GM12878 (cell line): ENCODE measurements around the gene RRBP1. TPM values are rescaled to one million over a fixed set of nuclear protein-coding genes. Genes with fewer than 3 reads are reported as not detected.

Source experiments
- ATAC-seq: fragments of 200-7000 bp; cut with Tn5 transposase; 3 replicates; pipeline ENCODE4 v1.9.1; 2020; ENCODE audit warnings: mild to moderate bottlenecking, moderate library complexity
- BruUV-seq: library from RNA; stranded (reverse); fragments of 400-500 nt; replicated peaks from 2 replicates; lab custom pipeline; 2021; lab: Mats Ljungman, UMichigan
- CTCF ChIA-PET: fragments of 300-600 bp; sonication (Branson Sonifier 250); formaldehyde crosslinking; extraction: SDS; loops from one replicate; lab custom pipeline; 2021; ENCODE audit warnings: inconsistent platforms; lab: Yijun Ruan, JAX
- POLR2A ChIA-PET: fragments of 350-600 bp; formaldehyde crosslinking; extraction: SDS; loops from one replicate; lab custom pipeline; 2021; ENCODE audit warnings: inconsistent platforms; lab: Charles Lee
- RAD21 ChIA-PET: fragments of 300-600 bp; sonication (Branson Sonifier 250); formaldehyde crosslinking; loops from one replicate; lab custom pipeline; 2023; ENCODE audit warnings: antibody characterized with exemption; ENCODE audit not compliant: unreplicated experiment; lab: Charles Lee
- SMC1A ChIA-PET: fragments of 300-600 bp; sonication (Branson Sonifier 250); formaldehyde crosslinking; loops from one replicate; lab custom pipeline; 2023; ENCODE audit not compliant: unreplicated experiment, uncharacterized antibody; lab: Charles Lee
- DNase-seq: peaks from one replicate; pipeline ENCODE4 v3.0.0-alpha.2; 2011; ENCODE audit warnings: low read depth, low spot score
- FAIRE-seq: peaks from 3 replicates; lab custom pipeline; 2011; peaks lifted over from hg19 to GRCh38; lab: Jason Lieb, UNC
- H2AFZ ChIP-seq: 2 replicates; pipeline ENCODE4 v1.6.0; 2011; ENCODE audit warnings: low read depth, low read length, control low read depth; ENCODE audit not compliant: control insufficient read depth
- H3K27ac ChIP-seq: 2 replicates; pipeline ENCODE4 v1.5.1; 2011; ENCODE audit warnings: control low read depth; ENCODE audit not compliant: control insufficient read depth, insufficient read depth
- H3K27me3 ChIP-seq, 2 experiments: replicated peaks in 1 of 2; 2 replicates each; pipeline versions ENCODE4 v1.6.0 to v1.6.1; 2011; ENCODE audit warnings: low read length in 1 of 2; ENCODE audit not compliant: control insufficient read depth in 2 of 2, insufficient read depth in 2 of 2
- H3K36me3 ChIP-seq, 2 experiments: 2 replicates each; pipeline ENCODE4 v1.5.1; 2011; ENCODE audit warnings: low read length in 1 of 2; ENCODE audit not compliant: control insufficient read depth in 2 of 2, insufficient read depth in 2 of 2
- H3K4me1 ChIP-seq: 2 replicates; pipeline ENCODE4 v1.6.1; 2011; ENCODE audit warnings: mild to moderate bottlenecking, low read length, moderate library complexity, mixed read lengths; ENCODE audit not compliant: control insufficient read depth, insufficient read depth
- H3K4me2 ChIP-seq: 2 replicates; pipeline ENCODE4 v1.6.0; 2011; ENCODE audit warnings: control low read depth; ENCODE audit not compliant: control insufficient read depth, insufficient read depth
- H3K4me3 ChIP-seq: fragments of 200-600 bp; sonication (generic); 2 replicates; pipeline ENCODE4 v1.5.1; 2016
- H3K79me2 ChIP-seq: 2 replicates; pipeline ENCODE4 v1.6.0; 2011; ENCODE audit warnings: low read length; ENCODE audit not compliant: control insufficient read depth, insufficient read depth
- H3K9ac ChIP-seq: 2 replicates; pipeline ENCODE4 v1.8.0; 2011; ENCODE audit warnings: low read length, control low read depth, mixed read lengths; ENCODE audit not compliant: control insufficient read depth, insufficient read depth
- H3K9me3 ChIP-seq: replicated peaks from 3 replicates; pipeline ENCODE4 v1.5.1; 2011; ENCODE audit warnings: mild to moderate bottlenecking, low read length; ENCODE audit not compliant: control insufficient read depth, insufficient read depth
- H4K20me1 ChIP-seq: 2 replicates; pipeline ENCODE4 v1.6.0; 2011; ENCODE audit not compliant: control insufficient read depth, insufficient read depth
- BHLHE40 ChIP-seq, 2 experiments: fragments of 450-650 bp in 1 of 2; IDR thresholded peaks; 2 replicates each; pipeline ENCODE4 v1.6.1; 2011 to 2017; ENCODE audit warnings: low read depth in 2 of 2, borderline replicate concordance in 1 of 2, improper control_type of control experiment in 1 of 2, low read length in 1 of 2, mild to moderate bottlenecking in 1 of 2
- CREM ChIP-seq: IDR thresholded peaks from 2 replicates; pipeline ENCODE4 v1.6.1; 2014; ENCODE audit warnings: antibody characterized with exemption, low read depth
- DPF2 ChIP-seq: fragments of 450-650 bp; IDR thresholded peaks from 2 replicates; pipeline ENCODE4 v1.6.1; 2017; ENCODE audit warnings: mild to moderate bottlenecking
- FOXK2 ChIP-seq: fragments of 450-650 bp; IDR thresholded peaks from 2 replicates; pipeline ENCODE4 v1.6.1; 2017; ENCODE audit warnings: mild to moderate bottlenecking, moderate library complexity
- PAX5 ChIP-seq: IDR thresholded peaks from 2 replicates; pipeline ENCODE4 v1.6.1; 2011; ENCODE audit warnings: low read depth, low read length, borderline replicate concordance
- PKNOX1 ChIP-seq: fragments of 450-650 bp; IDR thresholded peaks from 2 replicates; pipeline ENCODE4 v1.6.1; 2016; ENCODE audit warnings: mild to moderate bottlenecking
- RCOR1 ChIP-seq: conservative IDR thresholded peaks from 2 replicates; pipeline ENCODE4 v1.6.1; 2012; ENCODE audit warnings: low read depth, low read length, improper control_type of control experiment
- TARDBP ChIP-seq: IDR thresholded peaks from 2 replicates; pipeline ENCODE4 v1.6.1; 2016; ENCODE audit warnings: borderline replicate concordance
- WGBS: methylation state at CpG from one replicate; pipeline ENCODE4 v1.1.6; 2016; ENCODE audit warnings: low lambda C conversion rate; ENCODE audit not compliant: insufficient replicate concordance, insufficient coverage; ENCODE audit errors: missing lambda C conversion rate; 5-methylcytosine and 5-hydroxymethylcytosine counted together
- in situ Hi-C: fragments of 300-500 bp; cut with MboI; formaldehyde crosslinking; loops from 9 replicates; pipeline ENCODE4 v1.14.3; 2018; ENCODE audit warnings: mixed read lengths
- intact Hi-C: fragments of 100-400 bp; cut with micrococcal nuclease; formaldehyde crosslinking; loops from one replicate; pipeline ENCODE4 v1.14.2; 2022; ENCODE audit not compliant: unreplicated experiment
- polyA plus RNA-seq, 11 experiments: library from polyadenylated mRNA; depleted of rRNA in 4 of 11; unstranded in 6 of 11; stranded (reverse) in 5 of 11; fragments of >200 nt; fragmentation: Nextera tagmentation in 4 of 11; fragmentation: Illumina TruSeq in 1 of 11; extraction: Ambion mirVana in 4 of 11; extraction: Trizol in 1 of 11; gene quantifications; 1 replicate in 1 of 11; 2 replicates in 10 of 11; pipeline versions ENCODE4 v1.2.1 to v1.2.3, GENCODE V29; 2011 to 2016; ENCODE audit warnings: inconsistent platforms in 2 of 11, missing spikeins in 2 of 11, low read depth in 1 of 11
- total RNA-seq, 4 experiments: library from RNA; depleted of rRNA in 3 of 4; stranded (reverse); fragments of >200 nt in 3 of 4; fragmentation: Illumina TruSeq in 1 of 4; extraction: Trizol in 1 of 4; gene quantifications; 2 replicates each; pipeline versions ENCODE4 v1.2.1 to v1.2.3, GENCODE V29; 2013 to 2021
- TF ChIP-seq, protein P1 (sequence below): fragments of 450-650 bp; IDR thresholded peaks from 2 replicates; pipeline ENCODE4 v1.6.1; 2017; ENCODE audit warnings: mild to moderate bottlenecking, moderate library complexity
- TF ChIP-seq, protein P2 (sequence below): IDR thresholded peaks from 2 replicates; pipeline ENCODE4 v1.6.1; 2011; ENCODE audit warnings: low read depth, mild to moderate bottlenecking, low read length, moderate library complexity, borderline replicate concordance; ENCODE audit errors: extremely low read depth

RRBP1 gene
- total and polyA plus RNA-seq, 10 of the 15 experiments (the other 5 are each of a cell fraction or from before 2014, with no cell fraction given) = 1.2 to 57.4 (median 24.6) TPM

DNA sequence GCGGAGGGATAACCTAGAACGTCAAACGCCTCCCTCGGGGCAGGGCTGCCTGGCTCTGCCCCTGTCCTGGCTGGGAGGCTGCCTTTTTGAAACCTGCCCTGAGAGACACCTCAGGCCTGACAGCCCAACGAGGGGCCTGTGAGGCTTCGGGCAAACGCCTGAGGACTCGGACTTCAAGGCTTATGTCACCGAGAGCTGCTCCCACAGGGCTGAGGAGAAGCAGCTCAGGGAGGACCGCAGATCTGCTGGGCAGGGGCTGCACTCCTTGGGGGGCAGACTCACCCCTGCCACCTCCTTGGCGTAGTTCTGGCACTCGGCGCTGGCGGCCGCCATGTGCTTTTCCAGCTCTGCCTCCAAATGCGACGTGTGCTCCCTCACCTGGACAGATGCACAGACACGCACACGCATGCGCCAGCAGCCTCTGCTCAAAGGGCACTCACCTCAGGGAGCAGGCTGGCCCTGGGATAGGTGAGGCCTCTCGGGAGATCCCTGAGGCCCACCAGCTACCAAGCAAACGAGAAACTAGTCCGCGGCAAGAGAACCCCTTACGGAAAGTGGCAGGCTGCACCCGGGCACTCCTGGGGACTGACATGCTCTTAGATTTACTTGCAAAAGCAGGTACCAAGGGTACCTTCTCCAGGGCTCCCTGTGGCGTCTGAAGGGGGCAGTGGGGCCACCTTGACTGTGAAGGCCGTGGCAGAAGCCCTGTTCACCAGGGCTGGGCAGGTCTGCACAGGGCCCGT is 62.5 kb downstream of the RRBP1 start:
- no peak overlapping the region for H3K4me3 ChIP-seq
- BruUV-seq = no TSS peak
- DNase-seq (no peak), ATAC-seq (no peak), FAIRE-seq (no peak)
- H3K4me2 ChIP-seq = no peak overlapping the region
- CTCF ChIA-PET = no interaction called here
- H3K27me3 ChIP-seq = no peaks in the 10 kb centered on the region
- RAD21 ChIA-PET = interaction anchor here (0.7 kb wide), 1 partner anchor 376 kb away, joined by 3 read pairs; no protein-coding TSS in a partner anchor
- 79% methylated on average over 29 of the region's 29 CpGs for WGBS
- in situ Hi-C loops (loop anchor here (5.0 kb wide), 1 partner anchor 82 kb away; no protein-coding TSS in a partner anchor), intact Hi-C loops (no loop called here)
- no peak overlapping the region for H3K27ac ChIP-seq
- H4K20me1 ChIP-seq = no peaks in the 10 kb centered on the region
- no peak overlapping the region for H3K9ac ChIP-seq
- peaks cover 18 to 20% of the 10 kb centered on the region in 2 experiments; a peak in 3 of 4 replicates for H3K36me3 ChIP-seq
- H3K9me3 ChIP-seq = no peaks in the 10 kb centered on the region
- POLR2A ChIA-PET = no interaction called here
- no peaks in the 10 kb centered on the region for H3K4me1 ChIP-seq
- SMC1A ChIA-PET = no interaction called here
- TF ChIP-seq BHLHE40 (IDR thresholded peaks at IDR 0.05; ENCODE audit: borderline replicate concordance in 1 of 2, low read depth in 2 of 2, low read length in 1 of 2) (no peak), PKNOX1 (no peak), CREM (no peak), TARDBP (no peak), PAX5 (no peak), FOXK2 (no peak), DPF2 (no peak), RCOR1 (no peak)
- TF ChIP-seq, protein P1, sequence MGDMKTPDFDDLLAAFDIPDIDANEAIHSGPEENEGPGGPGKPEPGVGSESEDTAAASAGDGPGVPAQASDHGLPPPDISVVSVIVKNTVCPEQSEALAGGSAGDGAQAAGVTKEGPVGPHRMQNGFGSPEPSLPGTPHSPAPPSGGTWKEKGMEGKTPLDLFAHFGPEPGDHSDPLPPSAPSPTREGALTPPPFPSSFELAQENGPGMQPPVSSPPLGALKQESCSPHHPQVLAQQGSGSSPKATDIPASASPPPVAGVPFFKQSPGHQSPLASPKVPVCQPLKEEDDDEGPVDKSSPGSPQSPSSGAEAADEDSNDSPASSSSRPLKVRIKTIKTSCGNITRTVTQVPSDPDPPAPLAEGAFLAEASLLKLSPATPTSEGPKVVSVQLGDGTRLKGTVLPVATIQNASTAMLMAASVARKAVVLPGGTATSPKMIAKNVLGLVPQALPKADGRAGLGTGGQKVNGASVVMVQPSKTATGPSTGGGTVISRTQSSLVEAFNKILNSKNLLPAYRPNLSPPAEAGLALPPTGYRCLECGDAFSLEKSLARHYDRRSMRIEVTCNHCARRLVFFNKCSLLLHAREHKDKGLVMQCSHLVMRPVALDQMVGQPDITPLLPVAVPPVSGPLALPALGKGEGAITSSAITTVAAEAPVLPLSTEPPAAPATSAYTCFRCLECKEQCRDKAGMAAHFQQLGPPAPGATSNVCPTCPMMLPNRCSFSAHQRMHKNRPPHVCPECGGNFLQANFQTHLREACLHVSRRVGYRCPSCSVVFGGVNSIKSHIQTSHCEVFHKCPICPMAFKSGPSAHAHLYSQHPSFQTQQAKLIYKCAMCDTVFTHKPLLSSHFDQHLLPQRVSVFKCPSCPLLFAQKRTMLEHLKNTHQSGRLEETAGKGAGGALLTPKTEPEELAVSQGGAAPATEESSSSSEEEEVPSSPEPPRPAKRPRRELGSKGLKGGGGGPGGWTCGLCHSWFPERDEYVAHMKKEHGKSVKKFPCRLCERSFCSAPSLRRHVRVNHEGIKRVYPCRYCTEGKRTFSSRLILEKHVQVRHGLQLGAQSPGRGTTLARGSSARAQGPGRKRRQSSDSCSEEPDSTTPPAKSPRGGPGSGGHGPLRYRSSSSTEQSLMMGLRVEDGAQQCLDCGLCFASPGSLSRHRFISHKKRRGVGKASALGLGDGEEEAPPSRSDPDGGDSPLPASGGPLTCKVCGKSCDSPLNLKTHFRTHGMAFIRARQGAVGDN = no peak
- TF ChIP-seq, protein P2, sequence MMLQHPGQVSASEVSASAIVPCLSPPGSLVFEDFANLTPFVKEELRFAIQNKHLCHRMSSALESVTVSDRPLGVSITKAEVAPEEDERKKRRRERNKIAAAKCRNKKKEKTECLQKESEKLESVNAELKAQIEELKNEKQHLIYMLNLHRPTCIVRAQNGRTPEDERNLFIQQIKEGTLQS = no peak
- no peaks in the 10 kb centered on the region for H3K79me2 ChIP-seq
- no peak overlapping the region for H2AFZ ChIP-seq
